Glomerular endothelial cell (primary cell): ENCODE measurements around the gene EPHB1. TPM values are rescaled to one million over a fixed set of nuclear protein-coding genes. Genes with fewer than 3 reads are reported as not detected.
"Not testable (repeated sequence)": the region's sequence is repeated elsewhere in the genome, so short reads cannot be mapped to it uniquely, and the experiment has no call there.

Source experiments
- DNase-seq: peaks from one replicate; pipeline ENCODE4 v3.0.0-alpha.2; 2011; ENCODE audit warnings: low read depth, low spot score; ENCODE audit errors: extremely low read depth
- total RNA-seq: library from RNA; depleted of rRNA; stranded (reverse); fragments of >200 nt; gene quantifications from 2 replicates; pipeline ENCODE4 v1.2.3, GENCODE V29; 2015

EPHB1 gene
- total RNA-seq, 1 donor from 2014 or later = 25.7 TPM

DNA sequence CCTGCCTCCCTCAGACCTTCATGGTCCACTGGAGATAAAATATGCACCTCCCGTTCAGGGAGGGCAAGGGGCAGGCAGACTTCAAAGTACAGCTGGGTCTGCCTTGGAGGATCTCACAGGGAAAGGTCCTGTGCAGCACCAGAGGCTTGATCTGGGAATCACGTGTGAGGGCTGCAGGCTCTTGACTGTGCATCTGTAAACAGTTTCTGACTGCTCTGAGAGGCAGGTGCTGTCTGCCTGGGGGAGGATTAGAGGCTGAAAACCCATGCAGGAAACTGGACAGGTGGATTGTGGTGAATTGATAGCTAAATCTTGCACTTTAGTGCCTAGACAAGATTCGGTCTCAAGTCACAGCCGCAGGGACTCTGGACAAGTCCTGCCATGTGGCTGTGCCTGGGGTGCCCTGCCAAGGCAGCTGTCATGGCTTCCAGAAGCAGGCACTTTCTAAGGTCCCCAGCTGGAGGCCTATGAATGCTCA is 239.3 kb downstream of the EPHB1 start:
- no peak for DNase-seq

DNA sequence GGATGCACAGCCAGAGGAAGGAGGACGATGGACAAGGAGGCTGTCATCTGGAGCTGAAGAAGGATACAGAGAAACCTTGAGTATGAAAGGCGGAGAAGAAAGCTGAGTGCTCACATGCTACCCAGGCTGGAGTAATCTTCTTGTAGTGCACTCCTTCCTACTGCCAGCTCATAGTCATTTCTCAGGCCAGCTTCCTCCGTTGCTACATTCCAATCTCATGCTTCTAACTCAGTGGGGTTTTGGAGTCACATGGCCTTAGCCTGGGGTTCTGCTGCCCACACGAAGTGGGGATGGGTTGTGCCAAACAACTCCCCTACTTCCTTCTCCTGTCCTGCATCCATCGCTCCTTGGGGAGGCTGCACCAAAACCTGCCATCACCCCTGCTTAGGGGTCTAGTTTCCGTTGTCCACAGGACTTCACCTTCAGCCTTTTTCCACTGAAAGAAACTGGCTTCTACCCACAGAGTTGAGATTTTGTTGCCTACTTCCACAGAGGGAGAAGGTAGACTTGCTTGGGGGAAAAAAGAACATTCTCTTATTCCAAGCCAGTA is 239.9 kb downstream of the EPHB1 start:
- DNase-seq = no peak

GRCh38 chr3:135038186-135038585 is 243.1 kb downstream of the EPHB1 start:
- DNase-seq = no peak

- not testable (repeated sequence) for DNase-seq
Measured at GRCh38 chr3:135039536-135039935, 244.5 kb downstream of the EPHB1 start.

- DNase-seq = no peak
Measured at GRCh38 chr3:135040321-135041240, 245.5 kb downstream of the EPHB1 start.

DNA sequence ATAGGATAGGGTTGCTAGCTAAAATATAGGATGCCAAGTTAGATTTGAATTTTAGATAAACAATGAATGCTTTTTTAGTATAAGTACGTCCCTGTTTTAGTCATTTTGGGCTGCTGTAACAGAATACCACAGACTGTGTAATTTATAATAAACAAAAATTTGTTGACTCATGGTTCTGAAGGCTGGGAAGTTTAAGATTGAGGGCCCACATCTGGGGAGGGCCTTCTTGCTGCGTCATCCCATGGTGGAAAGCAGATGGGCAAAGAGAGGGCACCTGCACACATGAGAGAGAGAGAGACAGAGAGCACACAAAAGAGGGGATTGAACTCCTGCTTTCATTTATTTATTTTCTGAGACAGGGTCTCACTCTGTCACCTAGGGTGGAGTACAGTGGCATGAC is 246.5 kb downstream of the EPHB1 start:
- DNase-seq = no peak

GRCh38 chr3:135047061-135047460 is 252.0 kb downstream of the EPHB1 start:
- no peak for DNase-seq

DNA sequence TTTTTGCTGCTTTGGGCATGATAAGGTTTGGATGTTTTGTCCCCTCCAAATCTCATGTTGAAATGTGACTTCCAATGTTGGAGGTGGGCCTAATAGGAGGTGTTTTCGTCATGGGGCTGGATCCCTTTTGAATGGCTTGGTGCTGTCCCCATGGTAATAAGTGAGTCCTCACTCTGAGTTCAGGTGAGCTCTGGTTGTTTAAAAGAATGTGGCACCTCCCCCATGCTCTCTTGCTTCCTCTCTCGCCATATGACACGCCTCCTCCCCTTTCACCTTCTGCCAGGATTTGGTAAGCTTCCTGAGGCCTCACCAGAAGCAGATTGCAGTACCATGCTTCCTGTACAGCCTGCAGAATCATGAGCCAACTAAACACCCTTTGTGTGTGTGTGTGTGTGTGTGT is 255.5 kb downstream of the EPHB1 start:
- DNase-seq = no peak

- DNase-seq = no peak
Measured at GRCh38 chr3:135051409-135051973, 256.4 kb downstream of the EPHB1 start.

DNA sequence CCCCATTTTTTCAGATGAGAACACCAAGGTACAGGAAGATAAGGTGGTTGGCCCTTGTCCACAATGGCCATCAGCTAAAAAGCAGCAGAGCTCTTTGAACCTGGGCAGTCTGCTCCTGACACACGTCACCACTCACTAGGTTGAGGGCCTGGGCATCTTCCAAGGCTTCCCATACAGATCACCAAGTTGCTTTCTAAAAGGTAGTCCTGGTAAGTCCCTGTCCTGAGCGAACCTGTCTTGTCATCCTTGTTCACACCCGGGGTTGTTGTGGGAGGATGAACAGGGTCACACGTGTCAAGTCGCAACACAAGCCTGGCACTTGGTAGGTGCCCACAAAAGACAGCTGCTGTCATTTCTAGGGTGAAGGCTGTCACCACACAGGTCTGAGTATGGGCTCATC is 260.4 kb downstream of the EPHB1 start:
- no peak for DNase-seq

- no peak for DNase-seq
Measured at GRCh38 chr3:135056084-135056730, 261.1 kb downstream of the EPHB1 start.

DNA sequence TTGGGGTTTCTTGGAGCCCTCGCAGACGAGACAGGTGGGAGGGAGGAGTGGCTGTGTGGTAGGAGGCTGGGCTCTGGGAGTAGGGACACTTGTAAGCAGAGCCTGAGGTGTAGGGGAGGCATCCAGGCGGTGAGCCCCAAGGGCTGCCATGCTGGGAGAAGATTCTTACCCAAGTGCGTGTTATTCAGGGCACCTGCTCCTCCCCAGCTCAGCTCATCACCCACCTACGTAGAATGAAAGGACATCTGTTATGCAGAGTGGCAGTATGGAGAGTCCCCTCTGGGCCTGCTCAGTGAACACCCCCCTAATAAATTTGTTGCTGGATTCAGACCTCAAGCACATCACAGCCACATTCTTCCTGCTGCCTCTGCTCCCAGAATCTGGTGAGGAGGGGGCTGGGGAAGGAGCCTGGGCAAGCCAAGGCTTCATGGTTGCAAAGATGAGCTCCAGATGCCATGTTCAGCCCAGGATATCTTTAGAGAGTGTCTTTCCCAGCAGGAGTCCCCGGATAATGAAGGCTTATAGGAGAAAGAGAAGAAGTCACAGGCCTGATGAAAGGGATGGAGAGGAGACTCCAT is 261.8 kb downstream of the EPHB1 start:
- DNase-seq = no peak

- DNase-seq = no peak
Measured at GRCh38 chr3:135057996-135058395, 262.9 kb downstream of the EPHB1 start.

DNA sequence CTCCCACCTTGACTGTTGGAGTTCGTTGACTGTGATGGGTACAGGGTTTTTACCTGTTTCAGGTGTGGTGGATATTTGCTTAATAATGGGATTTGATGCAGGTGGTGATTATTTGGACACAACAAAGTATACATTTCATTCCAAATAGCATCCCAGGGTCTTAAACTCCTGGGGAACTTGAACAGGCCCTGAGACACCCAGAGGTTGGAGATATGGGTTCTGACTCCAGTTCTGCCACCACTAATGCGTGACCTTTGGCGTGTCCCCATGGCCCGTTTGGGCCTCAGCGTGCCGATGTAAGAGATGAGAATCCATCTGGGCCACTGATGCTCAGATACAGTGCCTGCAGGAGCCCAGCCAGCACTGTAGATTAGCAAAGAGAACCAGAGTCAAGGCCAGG is 264.5 kb downstream of the EPHB1 start:
- no peak for DNase-seq

- not testable (repeated sequence) for DNase-seq
Measured at GRCh38 chr3:135066844-135067727, 272.0 kb downstream of the EPHB1 start.

DNA sequence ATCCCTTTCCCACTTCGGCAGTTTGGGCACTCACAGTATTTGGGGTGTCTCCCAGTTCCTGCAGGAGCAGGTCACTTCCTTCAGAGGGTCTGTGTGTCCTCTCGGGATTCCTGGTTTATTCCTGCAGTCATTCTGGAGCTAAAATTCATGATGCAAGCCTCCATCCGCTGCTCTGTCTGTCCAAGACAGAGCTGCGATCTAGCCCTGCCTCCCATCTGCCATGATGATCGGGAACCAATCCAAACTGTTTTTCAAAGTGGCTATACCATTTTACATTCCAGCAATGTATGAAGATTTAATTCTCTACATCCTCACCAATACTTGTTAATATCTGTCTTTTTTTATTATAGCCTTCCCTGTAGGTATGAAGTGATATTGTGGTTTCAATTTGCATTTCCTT is 273.0 kb downstream of the EPHB1 start:
- no peak for DNase-seq

GRCh38 chr3:135069406-135069805 is 274.3 kb downstream of the EPHB1 start:
- no peak for DNase-seq

GRCh38 chr3:135071483-135071882 is 276.4 kb downstream of the EPHB1 start:
- no peak for DNase-seq

DNA sequence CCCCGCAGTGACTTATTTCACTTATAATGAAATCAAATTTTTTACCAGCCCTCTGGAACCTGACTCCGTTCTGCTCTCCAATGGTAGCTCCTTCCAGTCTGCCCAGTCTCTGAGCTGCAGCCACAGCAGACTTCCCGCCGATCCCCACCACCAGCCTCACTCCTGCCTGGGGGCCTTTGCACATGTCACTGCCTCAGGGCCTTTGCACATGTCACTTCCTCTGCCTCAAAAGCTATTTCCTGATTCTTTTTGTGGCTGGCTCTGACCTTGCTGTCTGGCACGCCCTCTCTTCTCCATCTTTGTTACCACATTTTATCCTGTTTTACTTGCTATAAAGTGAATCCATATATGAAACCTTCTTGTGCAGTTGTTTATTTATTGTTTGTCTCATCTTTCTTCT is 277.4 kb downstream of the EPHB1 start:
- DNase-seq = no peak

- no peak for DNase-seq
Measured at GRCh38 chr3:135075157-135075556, 280.1 kb downstream of the EPHB1 start.
